H1 (cell line): ENCODE data around the gene NIN. TPM values are rescaled to one million over a fixed set of nuclear protein-coding genes. Genes with fewer than 3 reads are reported as not detected.

Source experiments
- polyA plus RNA-seq, 7 experiments: library from polyadenylated mRNA; depleted of rRNA in 3 of 7; stranded (reverse) in 5 of 7; unstranded in 2 of 7; fragments of >200 nt in 5 of 7; fragments of 200-250 nt in 2 of 7; gene quantifications; 1 replicate in 5 of 7; 2 replicates in 1 of 7; 4 replicates in 1 of 7; pipeline versions ENCODE4 v1.2.1 to v1.2.3, GENCODE V29; 2011 to 2013; ENCODE audit warnings: missing spikeins in 2 of 7, mixed read lengths in 2 of 7
- small RNA-seq: library from polyadenylated mRNA; stranded (forward); fragments of <200 nt; extraction: miRNeasy Mini kit (QIAGEN cat#:217004); gene quantifications from one replicate; pipeline ENCODE3, GENCODE V24; 2013; ENCODE audit not compliant: insufficient read depth
- total RNA-seq: library from RNA; stranded (reverse); fragmentation: NEBNext Ultra II Directional; extraction: Animal tissue kit (Norgen Biotek cat#: 25700); gene quantifications from 2 replicates; pipeline ENCODE4 v1.2.1, GENCODE V29; 2021

Gene NIN
- total and polyA plus RNA-seq, 2 of the 8 experiments (the other 6 are each of a cell fraction or from before 2014, with no cell fraction given) = 3.2 to 21.3 TPM

Small RNAs within 50 kb of the gene (small RNA-seq; reads per million reads assigned to genes)
- not detected for gene RF00593

Other genes starting within 250 kb of the NIN start
- 72.5 and 78.3 TPM in 2 replicates for gene SAV1, start 162.9 kb downstream of the NIN start, total RNA-seq
- gene SAV1, start 162.9 kb downstream of the NIN start, polyA plus RNA-seq (2011; rRNA removed) = 11.5 and 15.9 TPM in 2 replicates
- 102 and 110 TPM in 2 replicates for gene ABHD12B, start 40.9 kb upstream of the NIN start, total RNA-seq
- 3.9 and 4.0 TPM in 2 replicates for gene ABHD12B, start 40.9 kb upstream of the NIN start, polyA plus RNA-seq (2011; rRNA removed)
- 46.6 and 50.5 TPM in 2 replicates for gene PYGL, start 113.3 kb upstream of the NIN start, total RNA-seq
- gene PYGL, start 113.3 kb upstream of the NIN start, polyA plus RNA-seq (2011; rRNA removed) = 26.1 and 26.7 TPM in 2 replicates